ENCODE results near the gene KRTAP1-4.
"Not testable (repeated sequence)": the region's sequence is repeated elsewhere in the genome, so short reads cannot be mapped to it uniquely, and the experiment has no call there.

The KRTAP1-4 gene

GRCh38 chr17:41002814-41003213 lies 27.2 kb downstream of the KRTAP1-4 start:
- DNase-seq = no peak

- no peak for DNase-seq
These were observed 28.2 kb downstream of the KRTAP1-4 start for GRCh38 chr17:41001795-41002194.

GRCh38 chr17:40999563-40999962 lies 30.4 kb downstream of the KRTAP1-4 start, which contains the start of gene KRTAP3-2:
Gene KRTAP3-2, minus strand, starts transcription at chr17:40999906. Its CDS starts 53 bp downstream, at chr17:40999853.
- DNase-seq = not testable (repeated sequence)

GRCh38 chr17:40997361-40997760 lies 32.6 kb downstream of the KRTAP1-4 start:
- DNase-seq = no peak

- DNase-seq = no peak
These were observed 33.2 kb downstream of the KRTAP1-4 start for GRCh38 chr17:40996829-40997228.

GRCh38 chr17:40995116-40995515 lies 34.9 kb downstream of the KRTAP1-4 start:
- DNase-seq = no peak

GRCh38 chr17:40993839-40994238 lies 36.2 kb downstream of the KRTAP1-4 start, which contains the start of gene KRTAP3-3:
Gene KRTAP3-3, minus strand, starts transcription at chr17:40994164. Its CDS starts 67 bp downstream, at chr17:40994097.
- DNase-seq = no peak

- no peak for DNase-seq
These were observed 36.9 kb downstream of the KRTAP1-4 start for GRCh38 chr17:40993084-40993483.

- DNase-seq = no peak
These were observed 37.3 kb downstream of the KRTAP1-4 start for GRCh38 chr17:40992666-40993065.

- no peak for DNase-seq
These were observed 43.1 kb downstream of the KRTAP1-4 start for GRCh38 chr17:40986920-40987319.

- no peak for DNase-seq
These were observed 45.8 kb downstream of the KRTAP1-4 start, which contains the start of gene KRT40 for GRCh38 chr17:40984226-40984625. Gene KRT40, minus strand, starts transcription at chr17:40984326. Its CDS starts 53 bp downstream, at chr17:40984273.

- no peak for DNase-seq
These were observed 48.9 kb downstream of the KRTAP1-4 start for GRCh38 chr17:40981115-40981514.

GRCh38 chr17:40980596-40980995 lies 49.4 kb downstream of the KRTAP1-4 start:
- no peak for DNase-seq

- DNase-seq = no peak
These were observed 49.9 kb downstream of the KRTAP1-4 start for GRCh38 chr17:40980117-40980516.
